SIG-M5 treated with dmso at 0.1 percent for 504 hours (cell line): Measurements from ENCODE around the gene SLC35D3.
"Not testable (repeated sequence)": the region's sequence is repeated elsewhere in the genome, so short reads cannot be mapped to it uniquely, and the experiment has no call there.

ENCODE experiments used
- DNase-seq: peaks from one replicate; lab custom pipeline; 2025; ENCODE audit not compliant: unreplicated experiment; lab: John Stamatoyannopoulos, UW

SLC35D3 gene

GRCh38 chr6:136921936-136922684 lies at the start of gene SLC35D3:
TSS of gene SLC35D3 (plus strand) at chr6:136922301. CDS start at chr6:136922429, 128 bp downstream.
- DNase-seq, result peak; percentile 25

- DNase-seq, result no peak
Observed at GRCh38 chr6:136873748-136874147, 48.4 kb upstream of the SLC35D3 start.

- not testable (repeated sequence) for DNase-seq
Observed at GRCh38 chr6:136876469-136876868, 45.6 kb upstream of the SLC35D3 start.

- DNase-seq, result no peak
Observed at GRCh38 chr6:136880748-136881460, 41.2 kb upstream of the SLC35D3 start.

- peak; percentile 1 for DNase-seq
Observed at GRCh38 chr6:136886091-136886490, 36.0 kb upstream of the SLC35D3 start.

GRCh38 chr6:136887953-136888352 lies 34.1 kb upstream of the SLC35D3 start:
- DNase-seq, result no peak

- DNase-seq, result peak; percentile 13
Observed at GRCh38 chr6:136889271-136890193, 32.6 kb upstream of the SLC35D3 start.

GRCh38 chr6:136890194-136890839 lies 31.8 kb upstream of the SLC35D3 start:
- DNase-seq, result no peak

GRCh38 chr6:136890986-136891385 lies 31.1 kb upstream of the SLC35D3 start:
- no peak for DNase-seq

- DNase-seq, result no peak
Observed at GRCh38 chr6:136893187-136893586, 28.9 kb upstream of the SLC35D3 start.

- no peak for DNase-seq
Observed at GRCh38 chr6:136895901-136896300, 26.2 kb upstream of the SLC35D3 start.

GRCh38 chr6:136897071-136897470 lies 25.0 kb upstream of the SLC35D3 start:
- DNase-seq, result no peak

- no peak for DNase-seq
Observed at GRCh38 chr6:136901212-136901784, 20.8 kb upstream of the SLC35D3 start.

GRCh38 chr6:136904477-136904876 lies 17.6 kb upstream of the SLC35D3 start:
- not testable (repeated sequence) for DNase-seq

GRCh38 chr6:136914947-136915346 lies 7.2 kb upstream of the SLC35D3 start:
- DNase-seq, result no peak

GRCh38 chr6:136918706-136919105 lies 3.4 kb upstream of the SLC35D3 start:
- DNase-seq, result no peak

- peak; percentile 41 for DNase-seq
Observed at GRCh38 chr6:136920216-136920615, 1.9 kb upstream of the SLC35D3 start.

- DNase-seq, result peak; percentile 18
Observed at GRCh38 chr6:136920671-136921380, 1.3 kb upstream of the SLC35D3 start.

GRCh38 chr6:136921381-136921935 lies 643 bp upstream of the SLC35D3 start:
- no peak for DNase-seq

- DNase-seq, result no peak
Observed at GRCh38 chr6:136922685-136923006, 545 bp downstream of the SLC35D3 start.
